Inflammatory macrophage (primary cell): ENCODE results near the gene FXYD5.

Experiments
- DNase-seq, 2 donors: peaks; one replicate each; pipeline ENCODE4 v3.0.0-alpha.2; 2020 to 2022

Gene FXYD5

DNA sequence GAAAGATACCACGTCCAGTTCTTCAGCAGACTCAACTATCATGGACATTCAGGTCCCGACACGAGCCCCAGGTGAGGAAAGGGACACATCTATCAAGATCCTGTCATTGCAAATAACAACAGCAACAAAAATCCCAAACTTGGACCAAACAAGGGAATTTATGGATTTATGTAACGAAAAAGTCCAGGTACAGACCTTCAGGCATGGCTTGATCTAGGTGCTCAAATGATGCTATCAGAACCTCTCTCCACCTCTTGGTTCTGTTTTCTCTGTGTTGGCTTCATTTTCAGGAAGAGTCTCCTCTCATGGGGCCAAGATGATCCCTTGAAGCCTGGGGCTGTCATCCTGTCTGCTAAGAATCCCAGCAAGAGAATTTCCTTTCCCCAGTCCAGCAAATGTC lies 2.9 kb downstream of the FXYD5 start:
- no peak for DNase-seq

DNA sequence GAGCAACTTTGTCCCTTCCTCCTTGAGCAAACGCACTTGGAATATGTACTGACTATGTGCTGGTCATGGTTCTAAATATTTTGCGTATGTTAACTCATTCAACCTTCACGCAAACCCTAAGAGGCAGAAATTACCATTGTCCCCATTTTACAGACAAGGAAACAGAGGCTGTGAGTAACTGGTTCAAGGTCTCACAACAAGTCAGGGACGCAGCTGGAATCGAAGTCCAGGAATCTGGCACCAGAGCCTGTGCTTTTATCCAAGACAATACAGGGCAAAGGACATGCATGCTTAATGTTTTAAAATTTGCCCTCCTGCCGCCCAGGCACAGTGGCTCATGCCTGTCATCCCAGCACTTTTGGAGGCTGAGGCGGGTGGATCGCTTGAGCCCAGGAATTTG lies 5.1 kb downstream of the FXYD5 start:
- DNase-seq = no peak

DNA sequence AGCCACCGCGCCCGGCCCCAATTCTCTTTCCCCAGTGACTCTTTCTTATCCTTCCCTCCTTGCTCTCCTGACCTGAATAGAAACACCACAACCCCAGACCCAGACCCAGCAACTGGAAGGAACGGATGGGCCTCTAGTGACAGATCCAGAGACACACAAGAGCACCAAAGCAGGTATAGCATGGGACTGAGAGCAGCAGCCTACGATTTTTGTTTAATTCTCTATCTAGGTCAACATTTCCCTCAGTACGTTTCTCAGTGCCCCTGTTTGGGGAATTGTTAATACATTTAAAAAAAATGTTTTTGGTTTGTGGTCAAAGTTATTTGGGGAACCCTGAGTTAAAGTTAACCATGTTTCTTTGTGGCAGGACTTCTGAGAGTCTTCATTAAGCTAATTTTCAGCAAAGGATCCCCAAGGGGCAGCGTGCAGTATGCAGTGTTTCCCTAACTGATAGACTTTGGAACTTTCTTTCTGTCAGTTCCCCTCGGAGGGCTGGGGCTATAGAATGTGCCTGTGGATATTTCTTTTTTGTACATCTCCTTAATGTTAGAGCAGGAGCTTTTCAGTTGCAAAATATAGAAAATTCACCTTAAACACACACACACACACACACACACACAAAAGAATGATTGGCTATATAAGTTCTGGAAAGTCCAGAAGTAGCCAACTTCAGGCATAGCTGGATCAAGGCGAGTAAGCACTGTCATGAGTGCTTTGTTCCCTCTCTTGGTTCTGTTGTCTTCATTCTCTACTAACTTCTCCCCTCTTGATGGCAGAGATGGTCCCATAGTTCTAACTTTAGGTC lies 6.3 kb downstream of the FXYD5 start:
- DNase-seq = no peak

DNA sequence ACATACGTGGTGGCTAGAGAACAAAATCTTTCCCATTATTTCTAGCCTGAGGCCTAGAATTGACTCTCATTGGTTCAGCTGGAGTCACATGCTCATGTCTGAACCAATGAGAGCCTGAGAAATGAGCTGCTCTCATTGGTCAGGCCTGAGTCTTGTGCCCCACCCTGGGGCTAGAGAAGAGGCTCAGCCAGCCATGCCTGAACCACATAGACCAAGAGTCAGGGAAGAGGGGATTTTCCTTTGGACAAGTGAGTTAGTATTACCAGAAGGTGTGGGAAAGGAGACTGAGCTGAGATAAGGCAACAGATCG lies 6.9 kb downstream of the FXYD5 start:
- DNase-seq = no peak

DNA sequence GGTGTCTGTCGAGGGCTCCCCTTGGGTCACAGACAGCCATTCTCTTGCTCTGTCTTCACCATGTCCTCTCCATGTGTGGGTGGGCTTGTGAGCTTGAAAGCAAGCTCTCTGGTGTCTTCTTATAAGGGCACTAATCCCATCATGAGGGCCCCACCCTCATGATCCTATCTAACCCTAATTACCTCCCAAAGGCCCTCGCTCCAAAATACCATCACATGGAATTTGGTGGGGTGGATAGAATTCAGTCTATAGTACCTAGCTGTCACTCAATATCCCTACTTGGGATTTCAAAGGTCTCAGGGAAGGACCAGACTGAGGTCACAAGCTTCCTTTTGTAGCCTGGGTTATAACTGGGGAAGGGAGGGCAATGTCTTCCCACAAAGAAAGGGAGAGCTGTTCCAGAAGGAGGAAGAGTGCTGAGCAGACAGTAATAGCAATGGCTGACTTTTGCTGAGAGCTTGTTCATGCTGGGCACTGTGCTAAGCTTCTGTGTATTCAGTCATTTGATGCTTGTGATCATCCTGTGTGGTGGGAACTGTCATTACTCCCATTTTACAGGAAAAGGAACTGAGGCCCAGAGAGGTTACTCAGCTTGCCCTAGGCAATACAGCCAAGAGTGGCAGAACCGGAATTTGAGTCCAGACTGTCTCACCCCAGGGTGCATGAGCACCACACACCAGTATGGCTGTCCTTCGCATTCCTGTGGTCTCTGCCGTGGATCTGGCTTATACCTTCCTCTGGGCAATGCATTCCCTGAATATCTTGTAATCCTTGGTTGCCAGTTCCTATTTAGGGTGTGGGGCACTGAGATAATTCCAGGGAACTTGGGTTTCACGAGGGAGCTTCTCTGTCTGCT lies 8.2 kb downstream of the FXYD5 start:
- DNase-seq = no peak

DNA sequence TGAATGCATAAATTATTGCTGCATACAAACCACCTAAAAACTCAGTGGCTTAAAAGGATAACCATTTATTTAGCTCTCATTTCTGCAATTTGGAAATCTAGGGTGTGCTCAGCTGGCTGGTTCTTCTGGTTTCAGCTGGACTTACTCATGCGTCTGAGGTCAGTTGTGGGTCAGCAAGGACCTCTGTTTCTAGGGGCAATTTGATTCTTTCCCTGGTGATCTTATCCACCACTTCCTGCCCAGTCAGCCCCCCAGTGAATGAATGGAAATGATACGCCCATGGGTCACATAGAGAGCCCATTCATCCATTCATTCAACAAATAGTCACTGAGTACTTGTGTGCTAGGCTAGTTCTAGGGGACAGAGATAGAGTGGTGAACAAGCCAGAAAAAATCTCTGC lies 9.9 kb downstream of the FXYD5 start:
- no peak for DNase-seq

DNA sequence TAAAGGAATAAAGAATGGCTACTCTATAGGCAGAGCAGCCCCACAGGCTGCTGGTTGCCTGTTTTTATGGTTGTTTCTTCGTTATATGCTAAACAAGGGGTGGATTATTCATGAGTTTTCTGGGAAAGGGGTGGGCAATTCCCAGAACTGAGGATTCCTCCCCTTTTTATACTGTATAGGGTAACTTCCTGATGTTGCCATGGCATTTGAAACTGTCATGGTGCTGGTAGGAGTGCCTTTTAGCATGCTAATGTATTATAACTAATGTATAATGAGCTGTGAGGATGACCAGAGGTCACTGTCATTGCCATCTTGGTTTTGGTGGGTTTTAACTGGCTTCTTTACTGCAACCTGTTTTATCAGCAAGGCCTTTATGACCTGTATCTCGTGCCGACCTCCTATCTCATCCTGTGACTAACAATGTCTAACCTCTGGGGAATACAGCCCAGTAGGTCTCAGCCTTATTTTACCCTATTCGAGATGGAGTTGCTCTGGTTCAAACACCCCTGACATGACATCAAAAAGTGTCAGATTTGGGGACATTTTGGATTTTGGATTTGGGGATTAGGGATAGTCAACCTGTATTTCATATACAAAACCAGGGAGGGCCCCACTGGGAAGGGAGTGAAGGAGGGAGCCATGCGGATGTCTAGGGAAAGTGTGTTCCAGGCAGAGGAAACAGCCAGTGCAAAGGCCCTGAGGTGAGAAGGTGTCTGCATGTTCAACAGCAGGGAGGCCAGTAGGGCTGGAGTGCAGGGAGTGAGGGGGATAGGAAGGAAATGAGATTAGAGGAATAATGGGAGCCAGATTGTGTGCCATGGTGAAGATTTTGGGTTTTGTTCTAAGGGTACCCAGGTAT lies 10.9 kb downstream of the FXYD5 start:
- no peak for DNase-seq

DNA sequence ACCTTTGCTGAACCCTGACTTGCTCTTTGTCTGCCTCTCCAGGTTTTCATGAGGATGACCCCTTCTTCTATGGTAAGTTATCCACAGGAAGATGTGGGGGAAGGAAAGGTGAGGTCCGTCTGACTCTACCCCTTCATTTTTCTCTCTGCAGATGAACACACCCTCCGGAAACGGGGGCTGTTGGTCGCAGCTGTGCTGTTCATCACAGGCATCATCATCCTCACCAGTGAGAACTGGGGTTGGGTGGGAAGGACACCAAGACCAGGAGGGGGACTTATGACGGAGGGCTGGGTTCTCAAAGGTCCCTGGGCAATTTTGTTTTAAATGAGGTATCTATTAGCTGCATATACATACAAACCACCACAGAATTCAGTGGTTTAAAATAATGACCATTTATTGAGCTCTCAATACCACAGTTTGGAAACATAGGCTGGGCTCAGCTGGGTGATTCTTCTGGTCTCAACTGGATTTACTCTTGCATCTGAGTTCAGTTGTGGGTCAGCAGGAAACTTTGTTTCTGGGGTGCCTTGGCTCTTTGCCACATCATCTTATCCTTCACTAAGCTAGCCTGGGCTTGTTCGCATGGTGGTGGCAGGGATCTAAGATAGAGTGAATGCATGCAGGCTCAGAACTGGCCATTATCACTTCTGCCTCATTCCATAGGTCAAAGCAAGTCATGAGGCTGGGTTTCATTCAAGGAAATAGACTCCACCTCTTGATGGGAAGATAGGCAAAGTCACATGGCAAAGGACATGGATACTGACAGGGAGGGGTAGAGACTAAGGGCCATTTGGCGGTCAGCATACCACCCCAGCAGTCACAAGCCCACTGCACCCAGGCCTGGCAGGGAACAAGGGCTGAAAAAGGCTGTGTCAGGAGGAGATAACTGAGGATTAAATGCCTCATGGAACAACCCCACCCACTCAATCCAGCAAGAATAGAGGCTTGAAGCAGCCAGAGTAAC lies 11.8 kb downstream of the FXYD5 start:
- DNase-seq = no peak

DNA sequence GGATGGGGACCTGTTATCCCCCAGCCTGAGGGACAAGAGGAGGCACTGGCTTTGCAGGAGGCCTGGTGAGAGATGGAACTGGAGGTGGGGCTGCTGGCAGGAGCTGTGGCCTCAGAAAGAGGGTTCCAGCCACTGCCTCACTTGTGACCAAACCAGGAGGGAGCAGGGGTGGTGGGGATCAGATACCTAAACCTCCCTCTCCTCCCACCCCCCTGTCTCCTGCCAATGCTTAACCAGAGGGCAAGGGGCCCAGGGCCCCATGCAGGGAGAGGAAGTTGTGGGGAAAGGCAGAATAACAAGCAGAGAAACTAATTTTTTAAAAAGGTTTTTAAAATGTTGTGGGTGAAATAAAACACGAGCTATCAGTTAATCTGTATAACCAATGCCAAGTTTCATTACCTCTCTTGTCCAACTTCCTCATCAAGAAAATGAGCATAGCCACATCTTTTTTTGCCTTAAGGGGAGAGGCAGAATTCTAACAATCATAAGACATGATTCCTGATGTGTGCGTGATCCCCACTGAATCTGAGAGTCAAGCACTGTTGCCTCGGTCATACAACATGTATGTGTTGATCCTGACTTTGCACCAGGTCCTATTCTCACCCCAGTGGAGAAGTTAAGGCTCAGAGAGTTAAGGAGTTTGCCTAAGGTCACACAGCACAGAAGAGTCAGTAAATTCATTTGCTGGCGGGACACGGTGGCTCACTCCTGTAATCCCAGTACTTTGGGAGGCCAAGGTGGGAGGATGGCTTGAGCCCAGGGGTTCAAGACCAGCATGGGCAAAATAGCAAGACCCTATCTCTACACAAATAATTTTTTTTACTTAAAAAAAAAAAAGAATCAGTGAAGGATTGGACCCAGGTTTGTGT lies 12.9 kb downstream of the FXYD5 start:
- peak in 1 of 2 donors; percentile 46 for DNase-seq

DNA sequence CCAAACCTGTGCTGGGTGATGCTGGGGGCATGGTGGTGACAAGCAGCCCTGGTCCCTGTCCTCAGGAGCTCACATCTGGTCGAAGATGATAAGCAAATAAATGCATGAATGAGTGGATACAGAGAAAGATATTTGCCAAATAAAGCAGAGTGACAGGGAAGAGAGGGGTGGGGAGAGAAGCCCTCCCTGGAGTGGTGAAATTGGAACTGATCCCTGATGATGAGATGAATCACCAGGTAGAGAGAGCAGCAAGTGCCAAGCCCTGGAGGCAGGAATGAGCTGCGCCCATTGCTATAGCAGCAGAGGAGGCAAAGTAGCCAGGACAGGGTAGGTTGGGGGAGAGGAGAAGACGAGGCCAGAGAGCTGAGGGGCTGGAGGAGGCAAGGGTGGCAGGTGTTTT lies 13.7 kb downstream of the FXYD5 start:
- no peak for DNase-seq

DNA sequence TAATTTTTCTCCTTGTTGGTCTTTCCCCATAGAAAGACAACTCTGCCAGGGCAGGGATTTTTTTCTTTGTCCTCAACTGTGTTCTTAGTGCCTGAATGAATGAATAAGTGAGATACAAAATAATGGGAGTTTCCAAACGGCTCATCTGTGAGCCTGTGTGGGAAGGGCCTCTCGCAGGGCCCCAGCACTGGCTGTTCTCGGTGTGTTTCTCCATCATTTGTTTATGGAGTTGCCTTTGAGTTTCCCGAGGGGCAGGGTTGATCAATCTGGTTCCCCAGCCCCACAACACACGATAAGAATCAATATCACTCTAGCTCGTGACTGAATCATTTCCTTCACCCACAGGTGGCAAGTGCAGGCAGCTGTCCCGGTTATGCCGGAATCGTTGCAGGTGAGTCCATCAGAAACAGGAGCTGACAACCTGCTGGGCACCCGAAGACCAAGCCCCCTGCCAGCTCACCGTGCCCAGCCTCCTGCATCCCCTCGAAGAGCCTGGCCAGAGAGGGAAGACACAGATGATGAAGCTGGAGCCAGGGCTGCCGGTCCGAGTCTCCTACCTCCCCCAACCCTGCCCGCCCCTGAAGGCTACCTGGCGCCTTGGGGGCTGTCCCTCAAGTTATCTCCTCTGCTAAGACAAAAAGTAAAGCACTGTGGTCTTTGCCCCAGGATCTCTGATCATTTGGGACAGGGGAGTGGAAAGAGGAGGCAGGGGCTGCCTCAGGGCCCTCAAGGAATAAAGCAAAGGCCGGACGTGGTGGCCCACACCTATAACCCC lies 14.9 kb downstream of the FXYD5 start:
- DNase-seq = no peak

DNA sequence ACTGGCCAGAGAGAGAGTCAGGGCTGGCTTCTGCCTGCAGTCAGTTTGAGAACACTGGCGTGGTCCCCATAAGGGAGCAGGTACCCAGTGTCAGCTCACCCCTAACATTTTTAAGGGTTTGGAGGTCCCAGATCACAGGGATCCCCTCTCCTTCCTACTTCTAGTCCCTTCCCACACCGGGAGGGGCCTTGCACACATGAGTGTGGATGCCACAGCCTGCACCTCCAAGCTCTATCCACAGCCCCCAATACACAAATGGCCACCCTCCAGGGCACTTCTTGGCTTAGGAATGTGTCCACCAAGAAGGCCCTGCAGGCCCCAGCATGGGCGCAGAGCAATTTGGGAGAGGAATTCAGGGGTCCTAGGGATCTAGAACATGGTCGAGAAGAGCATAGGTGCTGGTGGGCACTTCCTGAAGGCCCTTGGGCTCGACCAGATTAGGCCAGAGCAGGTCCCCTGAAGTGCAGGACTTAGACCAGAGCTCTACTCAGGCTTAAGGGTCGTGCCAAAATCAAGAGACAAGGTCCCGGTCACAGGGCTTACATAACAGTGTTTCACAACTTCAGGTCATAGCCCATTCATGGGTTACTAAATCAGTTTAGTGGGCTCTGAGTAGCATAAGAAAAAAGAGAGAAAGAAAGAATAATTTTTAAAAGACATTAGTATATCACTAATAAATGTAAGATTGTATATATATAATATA lies 16.0 kb downstream of the FXYD5 start:
- DNase-seq = peak; percentile 25 to 40

DNA sequence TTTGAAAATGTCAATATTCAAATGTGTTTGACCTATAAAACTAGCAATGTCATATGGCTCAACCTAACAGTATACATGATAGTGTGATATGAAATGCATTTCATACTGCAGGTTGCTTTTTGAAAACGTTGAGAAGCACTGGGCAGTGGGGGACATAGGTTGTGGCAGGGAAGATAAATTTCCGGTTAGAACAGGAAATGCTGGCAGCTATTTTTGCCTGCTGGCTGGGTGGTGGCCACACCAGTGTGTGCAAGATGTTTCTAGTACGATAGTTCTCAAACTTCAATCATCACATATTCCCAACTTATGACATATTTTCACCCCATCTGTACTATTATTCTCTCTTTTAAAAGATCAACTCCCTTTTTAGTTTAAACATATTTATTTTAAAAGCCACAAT lies 17.2 kb downstream of the FXYD5 start:
- peak in 1 of 2 donors; percentile 37 for DNase-seq

DNA sequence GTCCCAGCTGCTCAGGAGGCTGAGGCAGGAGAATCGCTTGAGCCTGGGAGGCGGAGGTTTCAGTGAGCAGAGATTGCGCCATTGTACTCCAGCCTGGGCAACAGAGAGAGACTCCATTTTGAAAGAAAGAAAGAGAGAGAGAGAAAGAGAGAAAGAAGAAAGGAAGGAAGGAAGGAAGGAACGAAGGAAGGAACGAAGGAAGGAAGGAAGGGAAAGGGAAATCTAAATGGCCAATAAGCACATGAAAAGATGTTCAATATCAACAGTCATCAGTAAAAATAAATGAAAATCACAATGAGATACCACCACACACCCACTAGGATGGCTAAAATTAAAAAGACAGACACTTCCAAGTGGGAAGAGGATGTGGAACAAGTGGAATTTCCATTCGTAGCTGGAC lies 19.7 kb downstream of the FXYD5 start:
- DNase-seq = no peak

DNA sequence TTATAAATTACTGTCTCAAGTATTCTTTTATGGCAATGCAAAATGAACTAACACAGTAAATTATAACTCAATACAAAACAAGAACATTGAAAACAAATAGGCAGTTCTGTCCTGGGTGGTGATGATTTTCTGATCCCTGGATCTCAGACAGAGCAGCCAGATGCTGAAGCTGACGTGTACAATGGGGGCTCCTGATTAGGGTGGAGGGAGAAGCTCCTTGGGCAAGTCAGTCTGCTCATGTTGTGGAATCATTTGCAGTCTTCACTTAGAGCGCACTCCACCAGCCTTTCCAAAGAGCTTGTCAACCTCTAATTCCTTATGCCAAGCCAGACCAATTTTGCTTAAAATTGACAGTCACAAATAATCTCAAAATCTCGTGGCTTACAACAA lies 21.6 kb downstream of the FXYD5 start:
- DNase-seq = no peak

DNA sequence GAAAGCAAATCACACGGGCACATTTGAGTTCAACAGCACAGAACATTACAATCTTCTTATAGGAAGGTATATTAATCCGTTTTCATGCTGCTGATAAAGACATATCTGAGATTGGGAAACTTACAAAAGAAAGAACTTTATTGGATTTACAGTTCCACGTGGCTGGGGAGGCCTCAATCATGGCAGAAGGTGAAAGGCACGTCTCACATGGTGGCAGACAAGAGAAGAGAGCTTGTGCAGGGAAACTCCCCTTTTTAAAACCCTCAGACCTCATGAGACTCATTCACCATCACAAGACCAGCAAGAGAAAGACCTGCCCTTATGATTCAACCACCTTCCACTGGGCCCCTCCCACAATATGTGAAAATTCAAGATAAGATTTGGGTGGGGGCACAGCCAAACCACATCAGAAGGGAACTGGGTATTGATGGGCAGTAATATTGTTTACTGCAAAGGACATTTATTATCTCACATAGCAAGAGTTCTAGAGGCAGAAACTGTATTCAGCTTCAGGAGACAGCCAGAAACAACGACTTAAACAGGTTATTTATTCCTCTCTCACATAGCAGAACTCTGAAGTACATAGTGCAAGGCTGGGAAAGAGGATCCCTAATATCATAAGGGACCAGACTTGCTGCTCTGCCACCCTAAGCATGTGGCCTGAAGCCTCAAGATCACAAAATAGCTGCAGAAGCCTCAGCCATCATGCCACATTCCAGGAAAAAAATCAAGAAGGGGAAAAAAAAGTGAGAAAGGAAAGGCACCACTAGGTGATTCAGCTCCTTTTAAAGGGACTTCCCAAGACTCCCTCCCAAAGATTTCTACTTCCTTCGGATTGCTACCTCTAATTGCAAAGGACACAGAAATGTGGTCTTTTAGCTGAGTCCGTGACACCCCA lies 23.1 kb downstream of the FXYD5 start:
- DNase-seq = no peak

DNA sequence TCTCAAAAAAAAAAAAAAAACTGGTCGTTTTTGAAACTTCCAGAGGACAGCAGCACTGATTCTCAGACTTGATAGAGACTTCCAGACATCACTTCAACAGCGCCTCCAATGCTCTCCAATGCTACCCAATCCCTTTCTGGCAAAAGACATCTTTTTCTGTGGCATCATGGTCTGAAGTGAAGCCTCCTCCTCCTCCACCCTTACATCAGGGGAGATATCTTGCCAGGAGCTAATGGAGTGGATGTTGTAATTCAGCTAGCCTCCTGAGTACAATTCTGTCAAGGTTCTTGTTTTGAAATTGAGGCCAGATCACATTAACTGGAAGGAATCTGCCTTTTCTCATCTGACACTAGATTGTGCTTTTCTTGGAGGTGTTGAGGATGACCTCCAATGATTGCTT lies 24.2 kb downstream of the FXYD5 start:
- peak in 1 of 2 donors; percentile 31 for DNase-seq

DNA sequence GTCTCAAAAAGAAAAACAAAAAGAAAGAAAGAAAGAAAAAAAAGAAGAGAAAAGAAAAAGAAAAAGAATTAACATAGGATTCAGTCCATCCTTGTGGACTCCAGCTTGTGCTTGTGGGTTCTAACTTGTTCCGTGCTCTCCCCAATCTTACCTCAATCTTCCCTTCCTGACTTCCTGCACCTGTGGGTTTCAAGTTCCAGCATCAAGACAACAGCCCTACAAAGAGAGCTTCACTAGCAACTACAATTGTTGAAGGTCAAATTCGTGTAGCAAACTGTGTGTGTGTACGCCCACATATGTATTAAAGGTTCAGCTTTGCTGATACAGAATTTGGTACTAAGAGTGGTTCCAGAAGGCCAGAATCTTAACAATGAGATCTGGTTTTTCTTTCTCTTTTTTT lies 25.3 kb downstream of the FXYD5 start:
- DNase-seq = no peak
